Esophagus squamous epithelium (tissue), 5 donors: Measurements from ENCODE around the gene COL5A2. TPM values are rescaled to one million over a fixed set of nuclear protein-coding genes. Genes with fewer than 3 reads are reported as not detected.
A peak's percentile ranks its signal among the peaks of the same experiment; 100 is the strongest.

Experiments
- DNase-seq: peaks from one replicate; lab custom pipeline; 2025; lab: John Stamatoyannopoulos, UW
- H3K27ac ChIP-seq, 4 donors: fragments of 200-600 bp; sonication (generic); one replicate each; pipeline ENCODE4 v1.5.1; 2016 to 2019; ENCODE audit warnings: mild to moderate bottlenecking in 1 of 4
- H3K27me3 ChIP-seq, 4 donors: fragments of 200-600 bp; sonication (generic); 1 replicate in 3 of 4; 2 replicates in 1 of 4; pipeline versions ENCODE4 v1.5.1 to v1.6.0; 2017 to 2021; ENCODE audit warnings: antibody characterized with exemption in 1 of 4
- H3K36me3 ChIP-seq, 3 donors: fragments of 200-600 bp; sonication (generic); one replicate each; pipeline ENCODE4 v1.5.1; 2016 to 2019
- H3K4me1 ChIP-seq, 3 donors: fragments of 200-600 bp; sonication (generic); one replicate each; pipeline ENCODE4 v1.5.1; 2017 to 2019
- H3K4me3 ChIP-seq, 4 donors: fragments of 200-600 bp; sonication (generic); 1 replicate in 3 of 4; 2 replicates in 1 of 4; pipeline ENCODE4 v1.5.1; 2016 to 2019; ENCODE audit warnings: mild to moderate bottlenecking in 2 of 4, moderate library complexity in 1 of 4
- H3K9me3 ChIP-seq, 3 donors: fragments of 200-600 bp; sonication (generic); one replicate each; pipeline ENCODE4 v1.5.1; 2016 to 2019
- CTCF ChIP-seq, 6 experiments: fragments of 450-650 bp in 4 of 6; fragments of 200-600 bp in 2 of 6; sonication (generic) in 2 of 6; IDR thresholded peaks; one replicate each; pipeline ENCODE4 v1.5.1; 2016 to 2019; ENCODE audit warnings: antibody characterized with exemption in 6 of 6, mild to moderate bottlenecking in 4 of 6, moderate library complexity in 4 of 6
- POLR2A ChIP-seq, 4 donors: fragments of 450-650 bp; IDR thresholded peaks; one replicate each; pipeline ENCODE4 v1.6.1; 2017; ENCODE audit warnings: antibody characterized with exemption in 4 of 4, mild to moderate bottlenecking in 4 of 4, moderate library complexity in 3 of 4
- WGBS, 2 donors: methylation state at CpG; one replicate each; pipeline ENCODE4 v1.1.5; 2018; 5-methylcytosine and 5-hydroxymethylcytosine counted together
- intact Hi-C: fragments of 100-400 bp; cut with DNase I; formaldehyde crosslinking; loops from one replicate; pipeline ENCODE4 v1.15.0; 2022
- total RNA-seq, 4 donors: library from RNA; depleted of rRNA; stranded (reverse); fragments of >200 nt; gene quantifications; one replicate each; pipeline ENCODE4 v1.1.0, GENCODE V29; 2016
- donor health status: DM: yes; HTN: yes; CAD: no.

COL5A2 gene
- total RNA-seq, 4 donors from 2014 or later, result 5.6 to 34.3 (median 13.4) TPM

GRCh38 chr2:189116087-189116486, 63.5 kb downstream of the COL5A2 start:
- Histone ChIP-seq H3K36me3 (no peaks in the 10 kb centered on the region), H3K4me3 (no peak overlapping the region), H3K27me3 (no peaks in the 10 kb centered on the region), H3K9me3 (no peaks in the 10 kb centered on the region), H3K27ac (peak overlapping the region in 1 of 4 donors; percentile 2), H3K4me1 (peaks cover 0 to 13% (median 0%) of the 10 kb centered on the region in 3 donors)
- intact Hi-C loops, result no loop called here
- 63 to 67% methylated on average over 2 to 4 of the region's 4 CpGs for WGBS, 2 donors
- no peak for DNase-seq
- TF ChIP-seq POLR2A (IDR thresholded peaks at IDR 0.05), result no peak

GRCh38 chr2:189115126-189115525, 64.4 kb downstream of the COL5A2 start:
- Histone ChIP-seq H3K9me3 (no peaks in the 10 kb centered on the region), H3K27ac (no peak overlapping the region), H3K27me3 (no peaks in the 10 kb centered on the region), H3K36me3 (no peaks in the 10 kb centered on the region), H3K4me3 (no peak overlapping the region), H3K4me1 (peaks cover 0 to 13% (median 0%) of the 10 kb centered on the region in 3 donors)
- intact Hi-C loops, result no loop called here
- DNase-seq, result no peak
- 17 to 21% methylated on average over 2 of the region's 2 CpGs for WGBS, 2 donors
- TF ChIP-seq POLR2A (IDR thresholded peaks at IDR 0.05) (no peak), CTCF (IDR thresholded peaks at IDR 0.05) (peak in 1 of 6 experiments; percentile 29)

- H3K27me3 ChIP-seq, result no peaks in the 10 kb centered on the region
- H3K4me1 ChIP-seq, result peaks cover 0 to 13% (median 0%) of the 10 kb centered on the region in 3 donors
- intact Hi-C loops, result no loop called here
- H3K27ac ChIP-seq, result no peak overlapping the region
- WGBS, 2 donors, result 56 to 82% methylated on average over 2 of the region's 2 CpGs
- no peak overlapping the region for H3K4me3 ChIP-seq
- TF ChIP-seq CTCF (IDR thresholded peaks at IDR 0.05) (no peak), POLR2A (IDR thresholded peaks at IDR 0.05) (no peak)
- DNase-seq, result no peak
- no peaks in the 10 kb centered on the region for H3K36me3 ChIP-seq
- H3K9me3 ChIP-seq, result no peaks in the 10 kb centered on the region
Measured at GRCh38 chr2:189113963-189114362, 65.6 kb downstream of the COL5A2 start.

- Histone ChIP-seq H3K27me3 (no peaks in the 10 kb centered on the region), H3K27ac (no peak overlapping the region), H3K9me3 (no peaks in the 10 kb centered on the region), H3K4me3 (no peak overlapping the region), H3K4me1 (peaks cover 0 to 10% (median 0%) of the 10 kb centered on the region in 3 donors), H3K36me3 (no peaks in the 10 kb centered on the region)
- 87 to 94% methylated on average over 2 of the region's 2 CpGs for WGBS, 2 donors
- no peak for DNase-seq
- intact Hi-C loops, result no loop called here
- no peak for TF ChIP-seq POLR2A (IDR thresholded peaks at IDR 0.05)
- TF ChIP-seq CTCF (IDR thresholded peaks at IDR 0.05), result no peak
Measured at GRCh38 chr2:189111063-189111715, 68.4 kb downstream of the COL5A2 start.

- no peak for DNase-seq
- no peaks in the 10 kb centered on the region for H3K27me3 ChIP-seq
- no peaks in the 10 kb centered on the region for H3K36me3 ChIP-seq
- intact Hi-C loops, result no loop called here
- no peak overlapping the region for H3K27ac ChIP-seq
- H3K4me1 ChIP-seq, result peaks cover 0 to 2% (median 0%) of the 10 kb centered on the region in 3 donors
- TF ChIP-seq CTCF (IDR thresholded peaks at IDR 0.05) (no peak), POLR2A (IDR thresholded peaks at IDR 0.05) (no peak)
- no peak overlapping the region for H3K4me3 ChIP-seq
- no peaks in the 10 kb centered on the region for H3K9me3 ChIP-seq
- WGBS, 2 donors, result 60 to 80% methylated on average over 2 of the region's 2 CpGs
Measured at GRCh38 chr2:189109921-189110397, 69.6 kb downstream of the COL5A2 start.
